HG02840 (cell line): ENCODE measurements around the gene PDILT.
"Not testable (repeated sequence)": the region's sequence is repeated elsewhere in the genome, so short reads cannot be mapped to it uniquely, and the experiment has no call there.

ENCODE experiments used
- ATAC-seq: cut with Tn5 transposase; IDR thresholded peaks from one replicate; pipeline ENCODE4 v1.9.1; 2021; ENCODE audit warnings: mild to moderate bottlenecking, moderate library complexity, moderate number of reproducible peaks; ENCODE audit not compliant: unreplicated experiment, low FRiP score

PDILT gene

DNA sequence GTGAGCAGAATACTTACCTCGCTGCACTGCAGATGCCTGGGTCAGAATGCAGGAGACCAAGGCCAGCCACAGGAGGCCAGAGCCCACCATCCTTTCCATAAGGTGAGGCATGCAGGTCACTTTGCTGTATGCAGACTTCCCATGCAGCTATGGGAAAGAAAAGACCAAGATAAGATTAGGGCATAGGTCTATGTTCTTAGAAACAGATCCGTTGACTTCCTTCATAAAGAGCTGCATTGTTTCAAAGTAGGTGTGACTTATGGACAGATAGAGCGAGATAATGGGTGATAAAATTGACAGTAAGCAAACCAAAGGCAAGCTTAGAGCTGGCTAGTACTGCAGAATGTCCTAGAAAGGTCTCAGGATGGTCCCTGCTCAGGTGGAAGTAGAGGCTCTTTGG, 78.2 kb downstream of the PDILT start:
- no peak for ATAC-seq

DNA sequence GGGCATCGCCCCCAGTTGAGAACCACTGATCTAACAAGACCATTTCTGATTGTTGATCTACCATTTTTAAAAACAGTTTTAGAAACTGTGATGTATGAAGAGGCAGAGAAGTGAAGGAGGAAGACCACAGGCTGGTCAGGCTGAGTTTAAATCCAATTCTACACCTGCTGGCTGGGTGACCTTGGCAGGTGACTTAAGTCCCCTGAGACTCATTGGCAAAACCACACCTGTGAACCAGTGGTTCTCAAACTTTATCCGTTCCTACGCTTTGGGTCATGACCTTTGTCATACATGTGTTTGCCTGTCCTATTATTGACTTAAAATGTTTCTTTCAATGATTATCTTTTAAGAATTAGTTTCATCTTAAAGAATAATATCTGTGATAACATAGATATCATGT, 79.5 kb downstream of the PDILT start:
- ATAC-seq: no peak

DNA sequence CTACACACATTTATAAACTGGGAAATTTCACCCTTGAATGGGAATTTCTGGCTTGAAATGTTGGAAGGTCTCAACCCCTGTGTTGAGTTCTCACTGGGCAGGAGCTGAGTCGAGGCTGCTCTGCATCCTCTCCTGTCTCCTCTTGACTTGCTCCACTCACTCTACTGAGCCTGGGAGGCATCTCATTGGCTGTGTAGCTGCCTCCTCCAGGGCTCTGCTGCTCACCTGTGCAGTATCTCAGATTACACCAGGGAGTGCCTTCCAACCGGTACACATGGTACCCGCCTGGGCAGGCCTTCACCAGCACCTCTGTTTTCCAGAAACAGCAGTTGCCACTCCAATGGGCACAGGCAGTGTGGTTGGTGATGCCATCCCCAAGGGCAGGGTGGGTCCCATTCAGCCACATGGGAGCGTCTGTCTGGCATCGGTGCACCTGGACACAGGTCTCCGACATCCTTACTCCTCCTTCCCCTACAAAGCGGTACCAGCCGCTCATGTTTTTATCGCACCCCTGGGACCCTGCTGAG, 80.9 kb downstream of the PDILT start:
- no peak for ATAC-seq

DNA sequence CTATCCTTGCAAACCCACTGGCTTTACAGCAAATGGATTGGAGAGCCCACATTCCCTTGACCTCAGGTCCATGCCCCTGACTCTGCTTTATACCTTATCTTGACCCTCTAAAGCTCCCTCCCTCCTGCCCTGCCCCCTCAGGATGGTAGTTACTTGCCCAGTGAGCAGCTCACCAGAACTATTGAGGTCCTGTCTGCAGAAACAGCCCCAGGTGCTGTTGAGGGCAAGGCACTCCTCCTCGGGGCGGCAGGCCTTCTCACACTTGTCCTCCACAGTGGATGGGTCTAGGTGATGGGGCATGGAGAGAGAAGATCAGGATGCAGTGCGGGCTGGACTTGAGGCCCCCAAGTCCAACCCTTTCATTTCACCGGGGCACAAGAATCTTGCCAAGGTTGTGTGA, 81.8 kb downstream of the PDILT start:
- ATAC-seq: no peak

DNA sequence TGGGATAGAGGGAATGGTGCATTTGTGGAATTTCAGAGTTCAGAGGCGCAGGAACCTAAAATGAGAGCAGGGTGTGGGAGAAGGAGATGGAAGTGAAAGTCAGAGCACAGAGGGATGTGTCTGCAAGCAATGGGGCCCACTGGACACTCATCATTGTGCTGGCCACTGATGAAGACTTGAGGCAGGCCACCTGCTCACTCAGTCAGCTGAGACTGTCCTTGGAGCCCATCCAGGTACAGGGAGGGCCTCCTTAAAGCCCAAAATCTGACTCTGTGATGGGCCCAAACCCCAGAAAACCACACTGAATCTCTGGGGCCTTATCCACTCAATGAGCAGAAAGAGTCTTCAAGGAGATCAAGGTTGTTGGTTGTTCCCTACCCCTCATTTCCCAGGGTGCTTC, 82.9 kb downstream of the PDILT start:
- no peak for ATAC-seq

DNA sequence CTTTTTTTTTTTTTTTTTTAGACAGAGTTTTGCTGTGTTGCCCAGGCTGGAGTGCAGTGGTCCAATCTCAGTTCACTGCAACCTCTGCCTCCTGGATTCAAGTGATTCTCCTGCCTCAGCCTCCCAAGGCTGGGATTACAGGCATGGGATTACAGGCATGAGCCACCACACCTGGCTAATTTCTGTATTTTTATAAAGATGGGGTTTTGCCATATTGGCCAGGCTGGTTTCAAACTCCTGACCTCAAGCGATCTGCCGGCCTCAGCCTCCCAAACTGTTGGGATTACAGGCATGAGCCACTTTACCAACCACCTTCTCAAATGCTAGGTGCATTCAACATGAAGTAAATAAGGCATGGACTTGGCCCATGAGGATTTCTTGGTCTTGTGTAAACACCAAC, 83.5 kb downstream of the PDILT start:
- ATAC-seq: not testable (repeated sequence)

DNA sequence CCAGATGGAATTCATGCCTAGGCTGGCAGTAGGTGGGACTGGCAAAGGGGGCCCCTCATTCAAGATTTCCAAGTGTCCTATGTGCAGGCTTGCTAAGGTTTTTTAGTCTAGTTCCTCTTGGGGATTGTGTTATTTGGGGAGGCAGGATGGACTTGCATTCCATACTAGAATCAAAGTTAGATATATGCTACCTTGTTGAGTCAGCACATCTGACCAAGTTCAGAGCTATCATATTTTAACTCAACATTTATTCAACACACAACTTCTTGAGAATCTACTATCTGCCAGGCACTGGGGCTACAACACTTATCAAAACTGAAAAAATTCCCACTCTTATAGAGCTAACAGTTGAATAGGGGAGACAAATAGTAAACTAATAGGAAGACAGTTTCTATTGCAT, 83.9 kb downstream of the PDILT start:
- no peak for ATAC-seq

DNA sequence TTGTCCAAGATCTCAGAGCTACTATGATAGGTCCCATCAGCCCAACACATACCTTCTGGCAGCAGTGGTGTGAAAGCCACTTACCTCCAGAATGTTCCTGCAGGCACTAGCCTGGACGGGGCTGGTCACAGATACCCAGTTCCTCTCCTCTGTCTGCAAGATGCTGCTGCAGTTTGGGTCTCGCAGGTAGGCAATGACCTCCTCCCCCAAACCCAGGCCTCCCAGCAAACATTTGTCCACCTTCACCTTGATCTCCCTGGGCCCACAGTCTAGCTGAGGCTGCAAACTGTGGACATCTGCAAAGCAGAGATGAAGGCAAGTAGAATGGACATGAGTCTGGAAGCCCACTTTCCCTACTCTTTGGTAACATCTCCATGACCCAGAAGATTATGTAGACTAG, 84.4 kb downstream of the PDILT start:
- no peak for ATAC-seq

DNA sequence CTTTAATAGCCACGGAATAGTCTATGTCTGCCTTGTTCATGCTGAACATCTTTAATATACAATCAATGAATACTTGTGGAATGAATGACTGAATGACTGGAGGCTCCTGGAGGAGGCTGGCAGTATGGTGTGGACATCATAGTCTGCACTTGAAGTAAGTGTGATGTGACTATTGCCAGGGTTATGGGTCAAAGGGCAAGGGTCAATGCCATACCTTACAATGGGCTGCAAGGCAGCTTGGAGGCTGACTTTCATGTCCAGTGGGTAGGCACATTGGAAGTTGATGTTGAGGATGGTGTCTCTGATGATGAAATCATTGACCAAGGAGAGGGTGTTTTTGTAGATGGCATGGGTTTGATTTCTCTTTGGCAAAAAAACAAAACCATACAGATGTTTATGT, 85.1 kb downstream of the PDILT start:
- no peak for ATAC-seq

DNA sequence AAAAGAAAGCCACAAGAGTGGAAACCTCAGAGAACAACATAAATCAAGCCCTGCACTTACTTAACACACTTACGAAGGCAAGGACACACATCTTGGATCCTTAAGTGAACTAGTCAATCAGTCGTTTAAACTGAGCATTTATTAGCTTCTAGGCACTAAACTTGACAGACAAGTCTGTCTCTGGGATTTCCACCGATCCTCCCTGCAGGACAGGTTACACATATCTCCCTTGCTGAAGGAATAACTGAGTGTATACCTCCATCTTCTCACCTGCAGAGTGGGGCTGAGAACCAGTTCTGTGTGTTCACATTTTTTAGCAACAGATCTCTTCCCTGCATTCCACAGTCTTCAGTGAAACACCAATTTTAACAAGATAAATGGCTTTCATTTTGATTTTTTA, 86.1 kb downstream of the PDILT start:
- no peak for ATAC-seq

DNA sequence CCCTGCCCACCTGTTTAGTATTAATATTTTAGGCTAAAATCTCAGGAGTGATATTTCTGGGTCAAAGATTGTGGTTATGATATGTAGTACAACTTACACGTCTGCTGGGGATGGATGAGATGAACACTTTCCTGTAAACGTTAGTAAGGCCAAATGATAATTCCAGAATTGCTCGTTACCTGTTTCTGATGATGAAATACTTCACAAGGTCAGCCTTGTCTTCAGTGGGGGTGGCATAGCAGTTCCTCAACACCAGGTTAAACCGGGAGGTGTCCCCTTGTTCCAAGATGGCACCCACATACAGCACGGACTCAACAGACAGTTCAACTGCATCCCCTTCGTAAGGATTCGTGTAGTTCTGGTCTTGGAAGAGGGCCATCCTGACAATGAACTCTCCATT, 86.5 kb downstream of the PDILT start:
- ATAC-seq: no peak

DNA sequence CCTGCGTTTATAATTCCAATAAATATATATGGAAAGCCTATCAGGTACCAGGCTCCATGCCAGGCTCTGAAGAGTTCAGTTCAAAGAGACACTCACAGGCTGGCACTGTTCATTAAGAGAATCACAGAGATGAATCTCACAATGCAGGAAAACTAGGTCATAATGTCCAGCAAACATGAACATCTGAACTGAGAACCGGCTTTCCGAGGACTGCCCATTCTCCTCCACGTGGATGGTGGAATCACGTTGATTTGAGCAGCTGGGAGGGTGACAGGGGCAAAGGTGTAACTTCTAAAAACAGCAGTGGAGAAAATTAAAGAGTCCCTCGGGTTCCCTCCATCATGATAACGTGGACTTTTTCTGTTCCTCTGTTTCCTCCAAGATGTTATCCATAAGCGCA, 87.4 kb downstream of the PDILT start:
- ATAC-seq: no peak

DNA sequence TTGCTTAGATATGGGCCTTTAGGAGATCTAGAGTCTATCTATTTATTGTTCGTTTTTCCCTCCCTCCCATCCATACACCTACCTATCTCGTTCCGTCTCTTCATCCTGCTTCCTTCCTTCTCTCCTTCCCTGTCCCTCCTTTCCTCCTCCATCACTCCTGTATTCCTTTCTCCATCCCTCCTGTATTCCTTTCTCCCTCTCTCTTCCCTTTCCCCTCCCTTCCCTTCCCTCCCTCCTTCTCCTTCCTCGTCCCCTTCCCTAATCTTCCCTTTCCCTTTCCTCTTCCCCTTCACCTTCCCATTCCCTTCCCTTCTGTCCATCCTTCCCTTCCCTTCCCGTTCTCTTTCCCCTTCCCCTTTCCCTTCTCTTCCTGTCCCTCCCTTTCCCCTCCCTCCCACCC, 87.8 kb downstream of the PDILT start:
- ATAC-seq: no peak

DNA sequence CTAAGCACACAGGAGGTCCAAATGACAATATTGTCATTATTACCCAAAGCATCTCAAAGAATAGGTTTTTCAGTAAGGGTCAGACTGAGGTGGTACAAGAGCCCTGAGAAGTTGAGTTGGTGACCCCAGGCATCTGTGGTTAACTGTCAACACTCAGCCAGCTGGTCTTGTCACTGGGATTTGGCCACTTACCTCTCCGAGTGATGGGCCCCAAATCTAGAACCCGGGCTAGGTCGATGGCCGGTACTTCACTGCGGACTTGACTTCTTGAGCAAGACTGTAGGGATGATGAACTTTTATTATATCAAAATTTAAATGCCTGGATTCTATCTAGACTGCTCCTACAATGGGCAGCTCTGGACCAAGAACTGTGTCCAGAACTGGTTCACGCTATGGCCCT, 88.8 kb downstream of the PDILT start:
- ATAC-seq: no peak

DNA sequence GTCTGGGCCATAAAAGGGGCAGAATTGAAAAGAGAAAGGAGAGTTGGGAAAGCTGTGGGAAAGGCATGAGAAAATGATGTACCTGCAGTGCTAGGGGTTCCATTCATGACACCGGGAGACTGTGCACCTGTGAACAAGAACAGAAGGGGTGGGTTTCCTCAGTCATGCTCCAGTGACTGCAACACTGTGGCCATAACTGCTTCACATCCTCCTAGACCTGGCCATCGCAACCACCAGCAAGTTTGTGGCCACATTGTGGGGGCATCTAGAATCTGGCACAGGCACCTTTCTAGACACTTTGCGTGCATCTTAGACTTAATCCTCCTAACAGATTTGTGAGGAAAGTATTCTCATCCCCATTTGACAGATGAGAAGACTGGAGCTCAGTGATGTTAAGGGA, 90.0 kb downstream of the PDILT start:
- no peak for ATAC-seq

DNA sequence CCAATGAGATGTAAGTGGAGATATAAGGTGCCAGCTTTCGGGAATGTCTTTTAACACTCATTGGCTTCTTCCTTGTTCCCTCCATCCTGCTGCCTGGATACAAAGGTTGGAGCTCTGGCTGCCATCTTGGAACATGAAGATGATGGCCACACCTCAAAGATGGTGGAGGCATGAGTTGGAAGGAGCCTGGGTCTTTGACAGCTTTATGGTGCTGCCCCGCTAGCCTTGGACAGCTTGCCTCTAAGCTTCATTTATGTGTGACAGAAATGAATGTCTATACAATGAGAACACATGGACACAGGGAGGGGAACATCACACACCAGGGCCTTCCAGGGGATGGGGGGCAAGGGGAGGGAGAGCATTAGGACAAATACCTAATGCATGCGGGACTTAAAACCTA, 90.8 kb downstream of the PDILT start:
- ATAC-seq: no peak

DNA sequence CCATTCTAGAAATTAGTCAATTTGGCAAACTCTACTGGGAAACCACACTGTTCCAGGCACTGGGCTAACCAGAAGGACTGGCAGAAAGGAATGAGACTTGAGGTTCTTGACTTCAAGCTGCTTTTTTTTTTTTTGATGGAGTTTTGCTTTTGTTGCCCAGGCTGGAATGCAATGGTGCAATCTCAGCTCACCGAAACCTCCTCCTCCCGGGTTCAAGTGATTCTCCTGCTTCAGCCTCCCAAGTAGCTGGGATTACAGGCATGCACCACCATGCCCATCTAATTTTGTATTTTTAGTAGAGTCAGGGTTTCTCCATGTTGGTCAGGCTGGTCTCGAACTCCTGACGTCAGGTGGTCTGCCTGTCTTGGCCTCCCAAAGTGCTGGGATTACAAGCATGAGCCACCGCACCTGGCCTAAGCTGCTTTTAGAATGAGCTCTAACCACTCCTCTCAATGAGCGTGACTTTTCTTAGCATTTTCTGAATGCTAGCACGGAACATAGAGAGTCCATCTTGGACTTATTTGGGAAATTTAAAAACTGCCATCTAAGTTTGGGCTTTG, 91.9 kb downstream of the PDILT start:
- not testable (repeated sequence) for ATAC-seq

DNA sequence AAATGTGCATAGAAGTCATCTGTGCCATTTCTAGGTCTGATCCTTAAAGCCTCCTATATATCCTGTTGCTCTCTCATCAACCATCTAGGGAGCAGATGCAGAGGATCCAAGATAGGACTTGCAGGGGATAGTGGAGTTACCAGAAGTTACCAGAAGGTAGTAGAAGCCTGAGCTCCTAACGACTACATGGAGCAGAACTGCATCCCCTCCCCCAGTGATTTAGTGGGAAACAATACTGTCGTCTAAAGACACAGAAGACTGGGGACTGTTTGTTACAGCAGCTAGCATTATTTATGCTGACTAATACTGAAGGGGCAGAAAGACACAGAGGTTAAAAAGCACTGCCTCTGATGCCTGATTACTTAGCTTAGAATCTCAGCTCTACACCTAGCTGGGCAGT, 93.0 kb downstream of the PDILT start:
- no peak for ATAC-seq

DNA sequence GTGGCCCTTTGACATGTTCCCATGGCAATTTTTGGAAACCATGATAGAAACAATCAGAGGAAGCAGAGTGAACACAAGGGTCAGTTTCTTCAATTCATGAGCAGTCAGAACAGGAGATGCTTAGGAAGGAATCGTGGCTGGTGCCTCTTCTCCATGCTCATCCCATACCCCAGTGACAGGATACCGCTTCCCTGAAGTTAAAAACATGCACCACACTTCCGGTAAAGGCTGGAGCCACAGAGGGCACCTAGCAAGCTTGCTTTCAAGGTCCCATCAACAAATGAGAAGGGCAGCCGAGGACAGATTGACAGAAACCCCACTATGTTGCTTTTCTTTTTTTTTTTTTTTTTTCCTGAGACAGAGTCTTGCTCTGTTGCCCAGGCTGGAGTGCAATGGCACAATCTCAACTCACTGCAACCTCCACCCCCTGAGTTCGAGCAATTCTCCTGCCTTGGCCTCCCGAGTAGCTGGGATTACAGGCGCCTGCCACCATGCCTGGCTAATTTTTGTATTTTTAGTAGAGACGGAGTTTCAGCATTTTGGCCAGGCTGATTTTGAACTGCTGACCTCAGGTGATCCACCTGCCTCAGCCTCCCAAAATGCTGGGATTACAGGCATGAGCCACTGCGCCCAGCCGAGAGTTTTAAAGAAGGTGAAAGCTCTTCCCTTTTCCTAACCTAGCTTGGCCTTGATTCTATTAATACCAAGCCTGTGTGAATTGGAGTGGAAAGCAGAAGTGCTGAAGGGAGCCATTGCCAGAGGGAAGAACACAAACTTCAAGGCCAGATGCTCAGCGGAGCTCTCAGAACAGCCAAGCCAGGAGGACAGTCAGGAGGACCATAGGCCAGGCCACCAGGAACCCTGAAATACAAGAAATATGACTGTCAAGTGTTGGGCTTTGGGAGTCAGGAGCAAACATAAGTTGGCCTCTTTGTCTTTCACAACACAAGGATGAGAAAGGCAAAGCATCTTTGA, 93.8 kb downstream of the PDILT start:
- ATAC-seq: no peak

DNA sequence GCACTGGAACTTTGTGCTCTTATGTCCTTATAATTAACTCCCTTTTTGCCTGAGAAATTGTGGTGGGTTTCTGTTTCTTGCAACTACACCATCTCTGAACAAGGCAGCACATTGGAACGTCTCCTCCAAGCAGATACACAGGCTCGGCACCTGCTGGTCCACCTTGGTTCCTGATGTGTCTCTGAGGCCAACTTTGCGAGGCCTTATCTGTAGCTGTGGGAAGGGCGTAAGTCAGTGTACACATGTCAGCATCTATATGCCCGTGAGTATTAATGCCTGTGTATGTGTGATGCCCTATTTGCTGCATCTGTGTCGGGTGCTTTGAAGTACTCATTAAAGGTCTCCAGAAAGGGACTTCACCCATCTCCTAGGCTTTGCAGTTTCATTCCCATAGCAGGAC, 94.8 kb downstream of the PDILT start:
- no peak for ATAC-seq
